ENCODE measurements around the gene TRIOBP.

The TRIOBP gene

GRCh38 chr22:37725551-37726240, 28.8 kb downstream of the TRIOBP start:
- no peak overlapping the region for H3K27ac ChIP-seq (ENCODE audit: low read length)
- H3K4me1 ChIP-seq (ENCODE audit: insufficient read depth, low read length), result no peaks in the 10 kb centered on the region
- H3K27me3 ChIP-seq (ENCODE audit: insufficient read depth, low read length), result no peaks in the 10 kb centered on the region
- H3K9me3 ChIP-seq (ENCODE audit: insufficient read depth, low read depth, low read length), result no peaks in the 10 kb centered on the region
- H3K9ac ChIP-seq (ENCODE audit: low read depth, low read length), result no peak overlapping the region
- H3K4me3 ChIP-seq (ENCODE audit: low read length), result no peak overlapping the region
- peaks cover 34% of the 10 kb centered on the region for H3K36me3 ChIP-seq (ENCODE audit: insufficient read depth, low read depth, low read length)

GRCh38 chr22:37726241-37726887, 29.5 kb downstream of the TRIOBP start:
- no peak overlapping the region for H3K27ac ChIP-seq (ENCODE audit: low read length)
- H3K27me3 ChIP-seq (ENCODE audit: insufficient read depth, low read length), result no peaks in the 10 kb centered on the region
- no peak overlapping the region for H3K4me3 ChIP-seq (ENCODE audit: low read length)
- H3K36me3 ChIP-seq (ENCODE audit: insufficient read depth, low read depth, low read length), result peaks cover 34% of the 10 kb centered on the region
- H3K9me3 ChIP-seq (ENCODE audit: insufficient read depth, low read depth, low read length), result no peaks in the 10 kb centered on the region
- H3K9ac ChIP-seq (ENCODE audit: low read depth, low read length), result no peak overlapping the region
- H3K4me1 ChIP-seq (ENCODE audit: insufficient read depth, low read length), result no peaks in the 10 kb centered on the region

GRCh38 chr22:37728620-37729019, 31.8 kb downstream of the TRIOBP start:
- H3K4me1 ChIP-seq (ENCODE audit: insufficient read depth, low read length), result no peaks in the 10 kb centered on the region
- no peak overlapping the region for H3K9ac ChIP-seq (ENCODE audit: low read depth, low read length)

GRCh38 chr22:37731804-37732471, 35.1 kb downstream of the TRIOBP start:
- Histone ChIP-seq H3K4me3 (ENCODE audit: low read length) (no peak overlapping the region), H3K27me3 (ENCODE audit: insufficient read depth, low read length) (peaks cover 51% of the 10 kb centered on the region), H3K36me3 (ENCODE audit: insufficient read depth, low read depth, low read length) (peaks cover 7% of the 10 kb centered on the region; the same call in 1 of the 2 replicates), H3K4me1 (ENCODE audit: insufficient read depth, low read length) (no peaks in the 10 kb centered on the region), H3K27ac (ENCODE audit: low read length) (no peak overlapping the region), H3K9ac (ENCODE audit: low read depth, low read length) (no peak overlapping the region), H3K9me3 (ENCODE audit: insufficient read depth, low read depth, low read length) (no peaks in the 10 kb centered on the region)

More at GRCh38 chr22:37728620-37729019, 31.8 kb downstream of the TRIOBP start:
- H3K27ac ChIP-seq (ENCODE audit: low read length), result no peak overlapping the region
- no peaks in the 10 kb centered on the region for H3K9me3 ChIP-seq (ENCODE audit: insufficient read depth, low read depth, low read length)
- peaks cover 19% of the 10 kb centered on the region; the same call in 1 of the 2 replicates for H3K27me3 ChIP-seq (ENCODE audit: insufficient read depth, low read length)
- peaks cover 20% of the 10 kb centered on the region for H3K36me3 ChIP-seq (ENCODE audit: insufficient read depth, low read depth, low read length)
- no peak overlapping the region for H3K4me3 ChIP-seq (ENCODE audit: low read length)

GRCh38 chr22:37732699-37733607, 36.1 kb downstream of the TRIOBP start:
- Histone ChIP-seq H3K27ac (ENCODE audit: low read length) (no peak overlapping the region), H3K4me1 (ENCODE audit: insufficient read depth, low read length) (no peaks in the 10 kb centered on the region), H3K36me3 (ENCODE audit: insufficient read depth, low read depth, low read length) (peaks cover 7% of the 10 kb centered on the region; the same call in 1 of the 2 replicates), H3K9me3 (ENCODE audit: insufficient read depth, low read depth, low read length) (no peaks in the 10 kb centered on the region), H3K27me3 (ENCODE audit: insufficient read depth, low read length) (peaks cover 61% of the 10 kb centered on the region), H3K4me3 (ENCODE audit: low read length) (no peak overlapping the region), H3K9ac (ENCODE audit: low read depth, low read length) (no peak overlapping the region)

- no peaks in the 10 kb centered on the region for H3K4me1 ChIP-seq (ENCODE audit: insufficient read depth, low read length)
- H3K4me3 ChIP-seq (ENCODE audit: low read length), result no peak overlapping the region
- peaks cover 7% of the 10 kb centered on the region; the same call in 1 of the 2 replicates for H3K36me3 ChIP-seq (ENCODE audit: insufficient read depth, low read depth, low read length)
- H3K9ac ChIP-seq (ENCODE audit: low read depth, low read length), result no peak overlapping the region
- peaks cover 70% of the 10 kb centered on the region for H3K27me3 ChIP-seq (ENCODE audit: insufficient read depth, low read length)
- no peak overlapping the region for H3K27ac ChIP-seq (ENCODE audit: low read length)
- H3K9me3 ChIP-seq (ENCODE audit: insufficient read depth, low read depth, low read length), result no peaks in the 10 kb centered on the region
Measured at GRCh38 chr22:37733625-37734401, 37.0 kb downstream of the TRIOBP start.

- Histone ChIP-seq H3K27ac (ENCODE audit: low read length) (no peak overlapping the region), H3K4me3 (ENCODE audit: low read length) (no peak overlapping the region), H3K9me3 (ENCODE audit: insufficient read depth, low read depth, low read length) (no peaks in the 10 kb centered on the region), H3K9ac (ENCODE audit: low read depth, low read length) (no peak overlapping the region), H3K27me3 (ENCODE audit: insufficient read depth, low read length) (peaks cover 75% of the 10 kb centered on the region), H3K4me1 (ENCODE audit: insufficient read depth, low read length) (no peaks in the 10 kb centered on the region), H3K36me3 (ENCODE audit: insufficient read depth, low read depth, low read length) (peaks cover 7% of the 10 kb centered on the region; the same call in 1 of the 2 replicates)
Measured at GRCh38 chr22:37734402-37734700, 37.5 kb downstream of the TRIOBP start.

- Histone ChIP-seq H3K27me3 (ENCODE audit: insufficient read depth, low read length) (peaks cover 82% of the 10 kb centered on the region), H3K4me1 (ENCODE audit: insufficient read depth, low read length) (no peaks in the 10 kb centered on the region), H3K9ac (ENCODE audit: low read depth, low read length) (no peak overlapping the region), H3K27ac (ENCODE audit: low read length) (no peak overlapping the region), H3K36me3 (ENCODE audit: insufficient read depth, low read depth, low read length) (peaks cover 5% of the 10 kb centered on the region; the same call in 1 of the 2 replicates), H3K9me3 (ENCODE audit: insufficient read depth, low read depth, low read length) (no peaks in the 10 kb centered on the region), H3K4me3 (ENCODE audit: low read length) (no peak overlapping the region)
Measured at GRCh38 chr22:37734964-37735451, 38.2 kb downstream of the TRIOBP start.

- peaks cover 96% of the 10 kb centered on the region for H3K27me3 ChIP-seq (ENCODE audit: insufficient read depth, low read length)
- no peak overlapping the region for H3K27ac ChIP-seq (ENCODE audit: low read length)
- H3K4me3 ChIP-seq (ENCODE audit: low read length), result no peak overlapping the region
- no peak overlapping the region for H3K9ac ChIP-seq (ENCODE audit: low read depth, low read length)
- H3K9me3 ChIP-seq (ENCODE audit: insufficient read depth, low read depth, low read length), result no peaks in the 10 kb centered on the region
- H3K36me3 ChIP-seq (ENCODE audit: insufficient read depth, low read depth, low read length), result no peaks in the 10 kb centered on the region
- no peaks in the 10 kb centered on the region for H3K4me1 ChIP-seq (ENCODE audit: insufficient read depth, low read length)
Measured at GRCh38 chr22:37739035-37739434, 42.2 kb downstream of the TRIOBP start.

- H3K27me3 ChIP-seq (ENCODE audit: insufficient read depth, low read length), result peaks cover 96% of the 10 kb centered on the region
- H3K9ac ChIP-seq (ENCODE audit: low read depth, low read length), result no peak overlapping the region
- no peak overlapping the region for H3K4me3 ChIP-seq (ENCODE audit: low read length)
- no peak overlapping the region for H3K27ac ChIP-seq (ENCODE audit: low read length)
- no peaks in the 10 kb centered on the region for H3K4me1 ChIP-seq (ENCODE audit: insufficient read depth, low read length)
- no peaks in the 10 kb centered on the region for H3K36me3 ChIP-seq (ENCODE audit: insufficient read depth, low read depth, low read length)
- H3K9me3 ChIP-seq (ENCODE audit: insufficient read depth, low read depth, low read length), result no peaks in the 10 kb centered on the region
Measured at GRCh38 chr22:37739611-37740049, 42.8 kb downstream of the TRIOBP start.
